Measurements from ENCODE around the gene B3GALT6.

B3GALT6 gene

GRCh38 chr1:1226566-1227362 lies 5.3 kb upstream of the B3GALT6 start:
- H3K4me3 ChIP-seq (ENCODE audit: low read length) = no peak overlapping the region
- no peak for TF ChIP-seq CTCF (conservative IDR thresholded peaks at IDR 0.05; ENCODE audit: low read depth, low read length)
- no peak for DNase-seq (ENCODE audit: low read depth)

- TF ChIP-seq CTCF (conservative IDR thresholded peaks at IDR 0.05; ENCODE audit: low read depth, low read length) = no peak
- no peak overlapping the region for H3K4me3 ChIP-seq (ENCODE audit: low read length)
- no peak for DNase-seq (ENCODE audit: low read depth)
Measured at GRCh38 chr1:1227386-1227785, 4.7 kb upstream of the B3GALT6 start.

GRCh38 chr1:1228187-1228586 lies 3.9 kb upstream of the B3GALT6 start:
- no peak overlapping the region for H3K4me3 ChIP-seq (ENCODE audit: low read length)
- DNase-seq (ENCODE audit: low read depth) = no peak
- TF ChIP-seq CTCF (conservative IDR thresholded peaks at IDR 0.05; ENCODE audit: low read depth, low read length) = no peak

GRCh38 chr1:1228596-1229321 lies 3.3 kb upstream of the B3GALT6 start:
- no peak for TF ChIP-seq CTCF (conservative IDR thresholded peaks at IDR 0.05; ENCODE audit: low read depth, low read length)
- H3K4me3 ChIP-seq (ENCODE audit: low read length) = no peak overlapping the region
- no peak for DNase-seq (ENCODE audit: low read depth)

GRCh38 chr1:1229770-1230169 lies 2.3 kb upstream of the B3GALT6 start:
- no peak overlapping the region for H3K4me3 ChIP-seq (ENCODE audit: low read length)
- TF ChIP-seq CTCF (conservative IDR thresholded peaks at IDR 0.05; ENCODE audit: low read depth, low read length) = no peak
- DNase-seq (ENCODE audit: low read depth) = no peak

GRCh38 chr1:1230656-1231399 lies 1.2 kb upstream of the B3GALT6 start:
- TF ChIP-seq CTCF (conservative IDR thresholded peaks at IDR 0.05; ENCODE audit: low read depth, low read length) = peak; percentile 44
- DNase-seq (ENCODE audit: low read depth) = peak; percentile 35
- peak overlapping the region; percentile 77 for H3K4me3 ChIP-seq (ENCODE audit: low read length)
